GM10266 (cell line): ENCODE measurements around the gene LPCAT2.

Source experiments
- DNase-seq: peaks from one replicate; pipeline ENCODE4 v3.0.0; 2012; ENCODE audit errors: extremely low spot score
- TF ChIP-seq, protein P1 (sequence below): IDR thresholded peaks from 2 replicates; pipeline ENCODE4 v1.5.1; 2012; ENCODE audit warnings: mild to moderate bottlenecking, low read depth; ENCODE audit not compliant: control insufficient read depth, insufficient read depth; ENCODE audit errors: missing control alignments

LPCAT2 gene

DNA sequence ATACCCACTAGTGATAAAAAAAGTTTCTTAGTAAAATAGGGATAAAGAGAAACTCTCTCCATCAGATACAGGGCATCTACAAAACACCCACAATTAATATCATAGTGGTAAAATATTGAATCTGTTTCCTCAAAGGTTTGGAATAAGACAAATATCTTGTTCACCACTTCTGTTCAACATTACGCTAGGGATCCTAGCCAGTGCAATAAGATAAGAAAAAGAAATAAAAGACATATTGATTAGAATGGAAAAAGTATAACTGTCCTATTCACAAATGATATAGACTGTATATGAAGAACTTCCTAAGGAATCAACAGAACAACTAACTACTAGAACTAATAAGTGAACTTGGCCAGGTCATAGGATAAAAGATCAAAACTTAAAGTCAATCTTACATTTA lies 12.9 kb downstream of the LPCAT2 start:
- TF ChIP-seq, protein P1, sequence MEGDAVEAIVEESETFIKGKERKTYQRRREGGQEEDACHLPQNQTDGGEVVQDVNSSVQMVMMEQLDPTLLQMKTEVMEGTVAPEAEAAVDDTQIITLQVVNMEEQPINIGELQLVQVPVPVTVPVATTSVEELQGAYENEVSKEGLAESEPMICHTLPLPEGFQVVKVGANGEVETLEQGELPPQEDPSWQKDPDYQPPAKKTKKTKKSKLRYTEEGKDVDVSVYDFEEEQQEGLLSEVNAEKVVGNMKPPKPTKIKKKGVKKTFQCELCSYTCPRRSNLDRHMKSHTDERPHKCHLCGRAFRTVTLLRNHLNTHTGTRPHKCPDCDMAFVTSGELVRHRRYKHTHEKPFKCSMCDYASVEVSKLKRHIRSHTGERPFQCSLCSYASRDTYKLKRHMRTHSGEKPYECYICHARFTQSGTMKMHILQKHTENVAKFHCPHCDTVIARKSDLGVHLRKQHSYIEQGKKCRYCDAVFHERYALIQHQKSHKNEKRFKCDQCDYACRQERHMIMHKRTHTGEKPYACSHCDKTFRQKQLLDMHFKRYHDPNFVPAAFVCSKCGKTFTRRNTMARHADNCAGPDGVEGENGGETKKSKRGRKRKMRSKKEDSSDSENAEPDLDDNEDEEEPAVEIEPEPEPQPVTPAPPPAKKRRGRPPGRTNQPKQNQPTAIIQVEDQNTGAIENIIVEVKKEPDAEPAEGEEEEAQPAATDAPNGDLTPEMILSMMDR = no peak
- DNase-seq = no peak

DNA sequence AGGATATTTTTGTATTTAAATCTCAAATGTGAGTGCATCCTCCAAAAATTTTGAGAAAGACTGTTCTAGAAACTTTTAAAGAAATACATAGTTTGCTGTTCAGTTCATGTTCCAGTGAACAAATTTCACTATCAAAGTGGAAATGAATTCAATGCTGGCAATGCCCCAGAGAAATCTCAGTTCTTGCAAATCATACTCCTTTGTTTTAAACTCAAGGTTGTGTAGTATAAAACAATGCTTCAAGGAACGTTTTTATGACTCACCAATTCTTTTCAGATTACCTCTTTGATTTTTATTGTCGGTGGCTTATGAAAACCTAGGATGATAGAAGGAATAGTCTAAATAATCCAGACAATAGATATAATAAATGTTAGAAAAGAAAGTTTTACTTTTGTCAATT lies 17.6 kb downstream of the LPCAT2 start:
- DNase-seq = no peak
- TF ChIP-seq, protein P1 = no peak

DNA sequence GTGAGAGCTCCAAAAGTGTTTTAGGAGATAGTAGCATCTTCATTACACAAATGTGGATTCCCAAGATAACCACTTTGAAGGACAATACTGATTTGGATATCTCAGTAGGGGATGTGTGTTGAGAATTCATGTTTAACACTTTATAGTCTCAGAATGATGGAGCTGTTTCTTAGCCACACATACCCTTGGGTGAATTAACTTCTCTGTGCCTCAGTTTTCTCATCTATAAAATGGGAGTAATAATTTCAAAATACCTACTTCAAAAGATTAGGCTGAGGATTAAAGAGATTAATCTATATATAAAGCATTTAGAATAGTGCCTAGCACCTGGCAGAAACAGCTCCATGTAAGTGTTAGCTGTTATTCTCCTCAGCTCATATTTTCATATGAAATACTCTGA lies 19.0 kb downstream of the LPCAT2 start:
- TF ChIP-seq, protein P1 = no peak

DNA sequence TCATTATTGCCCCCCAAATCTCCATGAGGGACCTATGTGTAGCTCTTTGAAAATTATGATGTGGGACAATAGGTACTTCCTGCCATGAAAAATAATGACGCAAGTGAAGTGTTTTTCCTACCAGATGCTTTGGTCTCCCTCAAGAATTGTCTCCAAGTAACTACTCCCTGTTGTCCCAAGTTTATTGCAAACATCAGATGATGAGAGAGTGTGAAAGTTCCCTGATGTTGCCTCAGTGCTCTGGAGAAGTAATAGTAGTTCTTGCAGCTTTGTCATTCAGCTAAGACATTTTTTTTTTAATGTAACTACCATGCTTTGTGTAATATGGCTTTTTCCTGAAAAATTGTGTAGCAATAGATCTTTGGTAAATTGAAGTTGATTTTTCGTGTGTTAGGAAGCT lies 20.1 kb downstream of the LPCAT2 start:
- TF ChIP-seq, protein P1 = no peak
- no peak for DNase-seq

More for the DNA sequence above, 19.0 kb downstream of the LPCAT2 start:
- DNase-seq = no peak

DNA sequence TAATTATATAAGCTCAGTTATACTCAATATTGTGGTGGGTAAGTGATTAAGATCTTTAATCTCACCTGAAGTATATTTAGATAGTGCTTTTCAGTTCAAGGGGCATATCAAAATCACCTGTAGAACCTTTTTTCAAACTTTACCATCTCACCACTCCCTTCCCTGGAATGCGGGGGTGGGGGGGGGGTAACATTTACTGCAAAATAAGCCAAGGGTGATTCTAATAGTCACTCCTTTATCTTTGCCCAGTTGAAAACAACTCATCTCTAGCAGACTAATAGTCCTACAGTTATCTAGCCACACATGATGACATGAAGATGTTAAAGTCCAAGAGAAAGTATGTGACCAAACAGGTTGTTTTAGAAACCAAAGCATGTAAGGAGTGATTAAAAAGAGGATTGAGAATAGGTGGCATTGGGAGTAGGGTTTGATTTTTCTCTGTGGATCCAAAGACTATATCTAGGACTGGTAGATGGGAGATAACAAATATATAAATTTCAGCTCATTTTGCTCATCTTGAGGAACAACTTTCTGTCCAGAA lies 21.5 kb downstream of the LPCAT2 start:
- TF ChIP-seq, protein P1 = no peak
- no peak for DNase-seq

DNA sequence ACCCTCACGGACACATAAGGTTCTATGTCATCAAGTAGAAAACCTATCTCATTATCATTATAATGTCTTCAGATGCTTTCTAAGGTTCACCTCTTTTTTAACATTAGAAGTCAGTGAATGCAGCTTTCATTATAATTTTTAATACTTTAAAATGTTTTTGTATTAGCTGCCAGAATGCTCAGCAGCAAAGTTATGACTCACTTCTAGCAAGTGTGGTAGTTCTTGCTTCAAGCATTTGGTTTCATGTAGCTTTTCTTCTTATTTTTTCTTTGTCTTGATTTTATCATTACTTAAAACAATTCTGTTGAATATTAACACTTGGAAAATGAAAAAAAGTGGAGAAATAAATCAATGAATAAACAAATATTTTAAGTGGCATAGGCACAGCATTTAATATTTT lies 23.4 kb downstream of the LPCAT2 start:
- DNase-seq = no peak
- TF ChIP-seq, protein P1 = no peak

DNA sequence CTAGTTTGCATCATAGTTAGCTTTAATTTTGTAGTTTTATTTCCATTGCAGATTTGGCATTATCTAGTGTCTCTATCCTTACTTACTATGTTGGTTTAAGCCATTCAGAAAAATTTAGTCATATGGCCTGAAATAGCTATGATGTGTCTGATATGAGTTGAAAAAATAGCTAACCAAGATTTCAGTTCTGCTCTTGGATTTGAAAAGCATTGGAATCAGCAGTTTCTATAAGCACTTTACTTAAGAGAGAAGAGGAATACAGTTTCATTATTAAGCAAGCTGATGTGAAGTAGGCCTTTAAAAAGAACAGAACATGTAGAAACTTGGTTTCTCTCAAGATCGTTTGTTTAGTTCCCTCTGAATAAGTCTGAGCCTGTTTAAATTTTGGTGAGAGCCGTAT lies 25.9 kb downstream of the LPCAT2 start:
- DNase-seq = no peak
- TF ChIP-seq, protein P1 = no peak
